Pancreas (tissue), 10 donors: ENCODE data around the gene DYNC1H1. TPM values are rescaled to one million over a fixed set of nuclear protein-coding genes. Genes with fewer than 3 reads are reported as not detected.

ENCODE experiments used
- ATAC-seq, 4 donors: fragments of 200-7000 bp; cut with Tn5 transposase; one replicate each; pipeline versions ENCODE4 v1.8.0 to v1.9.1; 2020; ENCODE audit warnings: mild to moderate bottlenecking in 4 of 4, moderate library complexity in 4 of 4
- DNase-seq, 6 donors: peaks; one replicate each; pipeline ENCODE4 v3.0.0-alpha.2; 2020
- FAIRE-seq: peaks from 2 replicates; lab custom pipeline; 2012; peaks lifted over from hg19 to GRCh38; lab: Jason Lieb, UNC
- H3K27ac ChIP-seq, 4 donors: fragments of 200-600 bp; sonication (generic); 1 replicate in 3 of 4; 2 replicates in 1 of 4; pipeline versions ENCODE4 v1.5.0 to v1.8.0; 2020
- H3K27me3 ChIP-seq, 4 donors: fragments of 200-600 bp; one replicate each; pipeline ENCODE4 v1.8.0; 2021
- H3K36me3 ChIP-seq, 3 donors: fragments of 200-600 bp; sonication (generic) in 1 of 3; one replicate each; pipeline versions ENCODE4 v1.5.0 to v1.8.0; 2020 to 2021
- H3K4me1 ChIP-seq, 3 donors: fragments of 200-600 bp; one replicate each; pipeline ENCODE4 v1.8.0; 2021
- H3K4me3 ChIP-seq, 4 donors: fragments of 200-600 bp; sonication (generic) in 2 of 4; one replicate each; pipeline versions ENCODE4 v1.5.0 to v1.8.0; 2020 to 2021
- H3K9me3 ChIP-seq, 4 donors: fragments of 200-600 bp; one replicate each; pipeline ENCODE4 v1.8.0; 2021
- WGBS, 2 donors: extraction: QIAGEN DNeasy Blood & Tissue Kit; methylation state at CpG; one replicate each; pipeline ENCODE4 v1.1.7; 2013; 5-methylcytosine and 5-hydroxymethylcytosine counted together
- intact Hi-C, 3 donors: fragments of 100-400 bp; cut with DNase I; formaldehyde crosslinking; loops; one replicate each; pipeline versions ENCODE4 v1.11.1 to v1.14.2; 2022
- polyA plus RNA-seq, 2 donors: library from polyadenylated mRNA; stranded (reverse); fragments of 200-250 nt; gene quantifications; one replicate each; pipeline ENCODE4 v1.2.3, GENCODE V29; 2013
- total RNA-seq, 6 donors: library from RNA; stranded (reverse); fragmentation: NEBNext Ultra II Directional in 4 of 6; extraction: Animal tissue kit (Norgen Biotek cat#: 25700) in 4 of 6; gene quantifications; one replicate each; pipeline versions ENCODE4 v1.2.1 to v1.2.4, GENCODE V29; 2021 to 2023
- TF ChIP-seq, protein P1 (sequence below), 4 donors: fragments of 200-600 bp; sonication (generic) in 3 of 4; IDR thresholded peaks; one replicate each; pipeline versions ENCODE4 v1.5.0 to v1.8.0; 2021; ENCODE audit warnings: antibody characterized with exemption in 4 of 4
- donor health status: healthy with polysubstance abuse.
- donor health status: DM: no; HTN: no; CAD: no; lungs with moderate emphysema.
- donor health status: DM: no; HTN: no; CAD: no.
- donor health status: control.
- donor health status: control.
- donor health status: Bipolar disorder and iron deficiency.
- donor health status: DM: yes; HTN: yes; CAD: no.
- donor health status: DM: no; HTN: no; CAD: no.
- donor health status: DM: no; HTN: no; CAD: no.
- donor health status: DM: yes; HTN: yes; CAD: no.

DYNC1H1 gene
- total and polyA plus RNA-seq, 8 donors, result 95.7 to 215 (median 132) TPM

DNA sequence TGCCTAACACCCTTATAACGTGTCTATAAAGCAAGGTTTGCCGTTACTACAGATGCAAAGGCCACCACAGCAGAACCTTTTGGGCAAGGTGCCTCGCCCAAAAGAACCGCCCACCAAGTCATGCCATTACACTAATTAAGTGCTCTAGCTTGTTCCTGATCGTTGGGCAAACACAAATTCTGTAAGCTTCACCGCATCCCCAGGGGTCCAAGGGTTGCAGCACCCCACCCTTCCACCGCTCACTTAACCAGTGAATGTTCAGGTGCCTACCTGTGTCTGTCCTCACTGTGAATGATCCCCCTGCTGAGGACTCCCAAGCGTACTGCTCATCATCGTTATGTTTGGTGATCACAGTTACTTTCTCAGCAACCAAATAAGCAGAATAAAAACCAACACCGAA, 121.1 kb downstream of the DYNC1H1 start:
- 16 to 19% methylated on average over 10 of the region's 10 CpGs for WGBS, 2 donors
- no peak for DNase-seq
- Histone ChIP-seq H3K4me1 (peaks cover 28 to 48% (median 39%) of the 10 kb centered on the region in 3 donors), H3K27ac (peak overlapping the region in 2 of 4 donors; percentile 100), H3K4me3 (peak overlapping the region; percentile 44 to 93 (median 79)), H3K27me3 (no peaks in the 10 kb centered on the region), H3K9me3 (no peaks in the 10 kb centered on the region), H3K36me3 (peaks cover 10 to 52% (median 43%) of the 10 kb centered on the region in 3 donors)
- ATAC-seq, result peak in 1 of 4 donors; percentile 1
- no peak for FAIRE-seq
- TF ChIP-seq, protein P1, sequence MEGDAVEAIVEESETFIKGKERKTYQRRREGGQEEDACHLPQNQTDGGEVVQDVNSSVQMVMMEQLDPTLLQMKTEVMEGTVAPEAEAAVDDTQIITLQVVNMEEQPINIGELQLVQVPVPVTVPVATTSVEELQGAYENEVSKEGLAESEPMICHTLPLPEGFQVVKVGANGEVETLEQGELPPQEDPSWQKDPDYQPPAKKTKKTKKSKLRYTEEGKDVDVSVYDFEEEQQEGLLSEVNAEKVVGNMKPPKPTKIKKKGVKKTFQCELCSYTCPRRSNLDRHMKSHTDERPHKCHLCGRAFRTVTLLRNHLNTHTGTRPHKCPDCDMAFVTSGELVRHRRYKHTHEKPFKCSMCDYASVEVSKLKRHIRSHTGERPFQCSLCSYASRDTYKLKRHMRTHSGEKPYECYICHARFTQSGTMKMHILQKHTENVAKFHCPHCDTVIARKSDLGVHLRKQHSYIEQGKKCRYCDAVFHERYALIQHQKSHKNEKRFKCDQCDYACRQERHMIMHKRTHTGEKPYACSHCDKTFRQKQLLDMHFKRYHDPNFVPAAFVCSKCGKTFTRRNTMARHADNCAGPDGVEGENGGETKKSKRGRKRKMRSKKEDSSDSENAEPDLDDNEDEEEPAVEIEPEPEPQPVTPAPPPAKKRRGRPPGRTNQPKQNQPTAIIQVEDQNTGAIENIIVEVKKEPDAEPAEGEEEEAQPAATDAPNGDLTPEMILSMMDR (IDR thresholded peaks at IDR 0.05), result no peak
- intact Hi-C loops, result loop anchor here in 1 of 3 donors (10.0 kb wide), 1 partner anchor 121 kb away; the partner anchor contains the start of gene DYNC1H1

GRCh38 chr14:102085948-102086708, 121.8 kb downstream of the DYNC1H1 start:
- H3K4me3 ChIP-seq, result peak overlapping the region; percentile 44 to 93 (median 79)
- peaks cover 28 to 44% (median 39%) of the 10 kb centered on the region in 3 donors for H3K4me1 ChIP-seq
- H3K9me3 ChIP-seq, result no peaks in the 10 kb centered on the region
- DNase-seq (peak in 3 of 6 donors; percentile 50 to 65 (median 50)), ATAC-seq (peak; percentile 9 to 52 (median 20)), FAIRE-seq (no peak)
- 1% methylated on average over 44 to 49 of the region's 49 CpGs for WGBS, 2 donors
- no peaks in the 10 kb centered on the region for H3K27me3 ChIP-seq
- peaks cover 6 to 46% (median 38%) of the 10 kb centered on the region in 3 donors for H3K36me3 ChIP-seq
- TF ChIP-seq, protein P1 (IDR thresholded peaks at IDR 0.05), result no peak
- H3K27ac ChIP-seq, result peak overlapping the region; percentile 98 to 100 (median 100)
- intact Hi-C loops, result loop anchor here in 1 of 3 donors (10.0 kb wide), 1 partner anchor 121 kb away; the partner anchor contains the start of gene DYNC1H1

DNA sequence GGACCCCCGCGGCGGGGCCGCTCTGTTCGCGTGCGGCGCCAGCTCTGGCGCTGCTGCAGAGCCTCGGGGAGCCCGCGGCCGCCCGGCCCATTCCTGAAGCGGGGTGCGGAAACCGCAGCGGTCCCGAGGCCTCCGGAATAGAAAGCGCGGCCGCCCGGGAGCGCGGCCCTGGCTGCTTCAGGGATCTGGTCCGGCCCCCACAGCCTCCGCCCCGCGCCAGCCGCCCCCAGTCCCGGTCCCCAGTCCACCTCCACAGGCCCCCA, 122.3 kb downstream of the DYNC1H1 start:
- H3K27ac ChIP-seq, result peak overlapping the region; percentile 98 to 100 (median 100)
- H3K9me3 ChIP-seq, result no peaks in the 10 kb centered on the region
- DNase-seq, result no peak
- peaks cover 28 to 39% (median 39%) of the 10 kb centered on the region in 3 donors for H3K4me1 ChIP-seq
- 0% methylated on average over 2 to 32 of the region's 32 CpGs for WGBS, 2 donors
- peak overlapping the region; percentile 44 to 93 (median 79) for H3K4me3 ChIP-seq
- TF ChIP-seq, protein P1 (IDR thresholded peaks at IDR 0.05), result no peak
- no peak for ATAC-seq
- peaks cover 3 to 40% (median 33%) of the 10 kb centered on the region in 3 donors for H3K36me3 ChIP-seq
- intact Hi-C loops, result loop anchor here in 1 of 3 donors (10.0 kb wide), 1 partner anchor 122 kb away; the partner anchor contains the start of gene DYNC1H1
- FAIRE-seq, result no peak
- H3K27me3 ChIP-seq, result no peaks in the 10 kb centered on the region

DNA sequence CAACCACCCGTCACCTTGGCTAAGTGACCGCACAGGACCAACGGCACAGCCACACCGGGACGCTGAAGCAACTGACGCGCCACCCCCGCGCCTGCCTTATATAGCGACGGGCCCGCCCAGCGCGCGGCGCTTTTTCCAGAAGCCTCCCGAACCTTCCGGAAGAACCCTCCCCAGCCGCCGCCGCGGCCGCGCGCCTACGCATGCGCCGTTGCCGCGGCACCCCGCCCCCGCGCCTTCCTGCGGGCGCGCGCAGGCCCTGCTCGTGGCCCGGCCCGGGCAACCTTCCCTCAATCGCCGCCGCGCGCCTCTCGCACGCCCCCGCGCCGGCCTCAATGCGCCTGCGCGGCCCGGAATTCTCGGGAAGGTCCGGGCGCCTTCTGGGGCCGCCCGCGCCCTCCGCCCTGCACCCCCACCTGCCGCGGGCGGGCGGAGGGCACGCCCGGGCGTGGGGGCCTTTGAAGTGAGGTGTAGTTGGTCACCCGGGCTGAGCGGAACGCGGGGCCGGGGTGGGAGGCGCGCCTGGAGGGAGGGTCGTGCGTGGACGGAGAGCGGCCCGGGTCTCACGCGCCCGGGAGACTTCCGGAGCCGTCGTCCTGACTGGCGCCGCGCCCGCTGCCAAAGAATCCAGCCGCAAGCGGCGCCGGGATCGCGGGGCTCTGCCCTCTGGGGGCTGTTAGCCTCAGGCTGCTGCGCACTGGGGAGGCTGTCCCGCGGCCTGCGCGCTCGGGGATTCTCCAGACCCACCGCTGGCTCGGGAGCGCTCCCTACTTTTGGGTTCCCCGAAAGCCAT, 122.8 kb downstream of the DYNC1H1 start, which contains the start of gene HSP90AA1:
Gene HSP90AA1 (minus strand): TSS at position 73 of the 790 bp plus-strand sequence. CDS start 666 bp downstream, outside the sequence.
- no peak for FAIRE-seq
- H3K4me1 ChIP-seq, result peaks cover 28 to 36% (median 33%) of the 10 kb centered on the region in 3 donors

More for the DNA sequence above, 122.8 kb downstream of the DYNC1H1 start, which contains the start of gene HSP90AA1:
- TF ChIP-seq, protein P1 (IDR thresholded peaks at IDR 0.05), result no peak
- Histone ChIP-seq H3K4me3 (peak within 1 kb of the TSS; percentile 51 to 93 (median 80)), H3K9me3 (no peaks in the 10 kb centered on the region), H3K27me3 (no peaks in the 10 kb centered on the region), H3K27ac (peak within 1 kb of the TSS; percentile 98 to 100 (median 100)), H3K36me3 (peaks cover 0 to 35% (median 30%) of the 10 kb centered on the region in 3 donors)
- DNase-seq, result peak; percentile 91 to 100 (median 97)
- peak; percentile 46 to 93 (median 84) for ATAC-seq
- intact Hi-C loops, result loop anchor here in 1 of 3 donors (10.0 kb wide), 1 partner anchor 122 kb away; the partner anchor contains the start of gene DYNC1H1
- 0 to 1% methylated on average over 63 to 106 of the region's 106 CpGs for WGBS, 2 donors
